KMS-11 (cell line): ENCODE data around the gene MDH1.

Experiments used
- H2AFZ ChIP-seq: fragments of 200-600 bp; sonication (generic); 2 replicates; pipeline ENCODE4 v1.6.1; 2016; ENCODE audit warnings: antibody characterized with exemption, mixed run types, low read depth
- H3K27ac ChIP-seq: fragments of 200-600 bp; sonication (generic); 2 replicates; pipeline ENCODE4 v1.6.1; 2016; ENCODE audit warnings: mild to moderate bottlenecking, mixed run types
- H3K27me3 ChIP-seq: fragments of 200-600 bp; sonication (generic); 2 replicates; pipeline ENCODE4 v1.6.1; 2017; ENCODE audit warnings: mild to moderate bottlenecking, low read depth, mixed run types, moderate library complexity; ENCODE audit not compliant: insufficient read depth
- H3K36me3 ChIP-seq: fragments of 200-600 bp; sonication (generic); 2 replicates; pipeline ENCODE4 v1.6.1; 2017; ENCODE audit warnings: mild to moderate bottlenecking, mixed run types; ENCODE audit not compliant: insufficient read depth
- H3K4me1 ChIP-seq: fragments of 200-600 bp; sonication (generic); 2 replicates; pipeline ENCODE4 v1.6.1; 2016; ENCODE audit warnings: mild to moderate bottlenecking, low read depth, mixed run types; ENCODE audit not compliant: poor library complexity, severe bottlenecking
- H3K4me2 ChIP-seq: fragments of 200-600 bp; sonication (generic); 2 replicates; pipeline ENCODE4 v1.7.0; 2016; ENCODE audit warnings: mild to moderate bottlenecking, mixed run types
- H3K4me3 ChIP-seq: fragments of 200-600 bp; sonication (generic); IDR thresholded peaks from 2 replicates; pipeline ENCODE4 v1.6.1; 2017; ENCODE audit warnings: low read depth, low read length, mixed read lengths; ENCODE audit not compliant: insufficient read depth
- H3K79me2 ChIP-seq: fragments of 200-600 bp; sonication (generic); 2 replicates; pipeline ENCODE4 v1.6.1; 2016; ENCODE audit warnings: low read depth, mixed run types; ENCODE audit not compliant: insufficient read depth
- H3K9ac ChIP-seq: fragments of 200-600 bp; sonication (generic); 2 replicates; pipeline ENCODE4 v1.6.1; 2016; ENCODE audit warnings: mild to moderate bottlenecking, mixed run types
- H4K20me1 ChIP-seq: fragments of 200-600 bp; sonication (generic); 2 replicates; pipeline ENCODE4 v1.6.1; 2016; ENCODE audit warnings: mild to moderate bottlenecking, mixed run types; ENCODE audit not compliant: insufficient read depth
- TF ChIP-seq, protein P1 (sequence below): fragments of 200-600 bp; sonication (generic); conservative IDR thresholded peaks from 2 replicates; pipeline ENCODE4 v1.6.1; 2017; ENCODE audit warnings: low read depth, mild to moderate bottlenecking, antibody characterized with exemption, low read length, moderate library complexity, mixed read lengths

Gene MDH1

DNA sequence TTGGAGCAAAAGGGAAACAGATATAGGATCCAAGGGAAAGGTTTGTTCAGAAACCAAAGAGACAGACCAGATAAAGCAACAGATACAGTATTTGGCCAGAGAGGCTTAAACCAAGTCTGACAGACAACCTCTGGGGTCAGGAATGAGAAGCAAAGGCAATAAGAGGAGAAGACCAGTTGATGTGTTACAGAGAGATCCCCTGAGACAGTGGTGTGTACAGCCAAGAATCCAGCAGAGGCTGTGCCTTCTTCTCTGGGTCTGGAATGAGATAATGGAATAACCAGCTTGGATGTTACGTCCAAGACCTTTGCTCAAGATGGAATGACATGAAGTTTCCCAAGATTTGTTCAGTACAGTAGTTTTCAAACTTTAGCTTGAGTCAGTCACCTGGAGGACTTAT, 61.1 kb downstream of the MDH1 start:
- Histone ChIP-seq H3K27me3 (no peaks in the 10 kb centered on the region), H4K20me1 (no peaks in the 10 kb centered on the region), H3K27ac (no peak overlapping the region), H3K4me2 (no peak overlapping the region), H3K4me1 (no peaks in the 10 kb centered on the region), H3K9ac (no peak overlapping the region), H3K36me3 (no peaks in the 10 kb centered on the region), H3K4me3 (no peak overlapping the region), H3K79me2 (no peaks in the 10 kb centered on the region), H2AFZ (no peak overlapping the region)
- TF ChIP-seq, protein P1, sequence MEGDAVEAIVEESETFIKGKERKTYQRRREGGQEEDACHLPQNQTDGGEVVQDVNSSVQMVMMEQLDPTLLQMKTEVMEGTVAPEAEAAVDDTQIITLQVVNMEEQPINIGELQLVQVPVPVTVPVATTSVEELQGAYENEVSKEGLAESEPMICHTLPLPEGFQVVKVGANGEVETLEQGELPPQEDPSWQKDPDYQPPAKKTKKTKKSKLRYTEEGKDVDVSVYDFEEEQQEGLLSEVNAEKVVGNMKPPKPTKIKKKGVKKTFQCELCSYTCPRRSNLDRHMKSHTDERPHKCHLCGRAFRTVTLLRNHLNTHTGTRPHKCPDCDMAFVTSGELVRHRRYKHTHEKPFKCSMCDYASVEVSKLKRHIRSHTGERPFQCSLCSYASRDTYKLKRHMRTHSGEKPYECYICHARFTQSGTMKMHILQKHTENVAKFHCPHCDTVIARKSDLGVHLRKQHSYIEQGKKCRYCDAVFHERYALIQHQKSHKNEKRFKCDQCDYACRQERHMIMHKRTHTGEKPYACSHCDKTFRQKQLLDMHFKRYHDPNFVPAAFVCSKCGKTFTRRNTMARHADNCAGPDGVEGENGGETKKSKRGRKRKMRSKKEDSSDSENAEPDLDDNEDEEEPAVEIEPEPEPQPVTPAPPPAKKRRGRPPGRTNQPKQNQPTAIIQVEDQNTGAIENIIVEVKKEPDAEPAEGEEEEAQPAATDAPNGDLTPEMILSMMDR = no peak

DNA sequence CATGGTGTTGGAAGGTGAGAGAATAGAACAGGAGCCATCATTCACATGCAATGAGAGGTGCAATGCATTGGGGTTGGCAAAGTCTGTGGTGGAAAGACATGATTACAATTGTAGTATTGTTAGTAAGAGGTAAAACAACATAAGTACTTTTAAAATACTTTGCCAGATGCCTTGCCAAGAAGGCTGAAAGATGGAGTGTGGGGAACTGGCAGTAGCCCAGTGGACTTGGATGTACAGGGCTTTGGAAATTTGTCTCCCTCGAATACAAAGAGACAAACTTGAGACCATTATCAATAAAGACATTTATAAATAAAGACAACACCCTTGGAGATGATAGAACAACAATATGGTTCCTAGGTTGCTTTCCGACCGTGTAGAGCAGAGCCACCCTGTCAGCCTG, 62.0 kb downstream of the MDH1 start:
- Histone ChIP-seq H3K27me3 (no peaks in the 10 kb centered on the region), H3K9ac (no peak overlapping the region), H3K27ac (no peak overlapping the region), H3K36me3 (no peaks in the 10 kb centered on the region), H4K20me1 (no peaks in the 10 kb centered on the region), H3K4me3 (no peak overlapping the region), H3K4me2 (no peak overlapping the region), H3K79me2 (no peaks in the 10 kb centered on the region), H2AFZ (no peak overlapping the region), H3K4me1 (no peaks in the 10 kb centered on the region)
- TF ChIP-seq, protein P1 = no peak

DNA sequence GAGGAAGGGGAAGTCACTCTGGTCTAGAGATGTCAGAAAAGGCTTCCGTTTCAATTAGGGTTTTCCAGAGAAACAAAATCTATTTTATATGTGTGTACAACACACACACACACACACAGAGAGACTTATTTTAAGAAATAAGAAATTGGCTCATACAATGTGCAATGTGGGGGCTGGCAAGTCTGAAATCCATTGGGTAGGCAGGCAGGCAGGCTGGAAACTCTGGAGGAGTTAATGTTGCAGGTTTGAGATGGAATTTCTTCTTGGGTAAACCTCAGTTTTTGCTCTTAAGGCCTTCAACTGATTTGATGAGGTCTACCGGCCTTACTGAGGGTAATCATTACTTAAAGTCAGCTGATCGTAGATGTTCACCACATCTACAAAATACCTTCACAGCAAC, 62.6 kb downstream of the MDH1 start:
- TF ChIP-seq, protein P1 = no peak
- Histone ChIP-seq H2AFZ (no peak overlapping the region), H3K36me3 (no peaks in the 10 kb centered on the region), H3K27me3 (no peaks in the 10 kb centered on the region), H3K4me3 (no peak overlapping the region), H3K4me1 (no peaks in the 10 kb centered on the region), H3K9ac (no peak overlapping the region), H3K79me2 (no peaks in the 10 kb centered on the region), H3K4me2 (no peak overlapping the region), H4K20me1 (no peaks in the 10 kb centered on the region), H3K27ac (no peak overlapping the region)

DNA sequence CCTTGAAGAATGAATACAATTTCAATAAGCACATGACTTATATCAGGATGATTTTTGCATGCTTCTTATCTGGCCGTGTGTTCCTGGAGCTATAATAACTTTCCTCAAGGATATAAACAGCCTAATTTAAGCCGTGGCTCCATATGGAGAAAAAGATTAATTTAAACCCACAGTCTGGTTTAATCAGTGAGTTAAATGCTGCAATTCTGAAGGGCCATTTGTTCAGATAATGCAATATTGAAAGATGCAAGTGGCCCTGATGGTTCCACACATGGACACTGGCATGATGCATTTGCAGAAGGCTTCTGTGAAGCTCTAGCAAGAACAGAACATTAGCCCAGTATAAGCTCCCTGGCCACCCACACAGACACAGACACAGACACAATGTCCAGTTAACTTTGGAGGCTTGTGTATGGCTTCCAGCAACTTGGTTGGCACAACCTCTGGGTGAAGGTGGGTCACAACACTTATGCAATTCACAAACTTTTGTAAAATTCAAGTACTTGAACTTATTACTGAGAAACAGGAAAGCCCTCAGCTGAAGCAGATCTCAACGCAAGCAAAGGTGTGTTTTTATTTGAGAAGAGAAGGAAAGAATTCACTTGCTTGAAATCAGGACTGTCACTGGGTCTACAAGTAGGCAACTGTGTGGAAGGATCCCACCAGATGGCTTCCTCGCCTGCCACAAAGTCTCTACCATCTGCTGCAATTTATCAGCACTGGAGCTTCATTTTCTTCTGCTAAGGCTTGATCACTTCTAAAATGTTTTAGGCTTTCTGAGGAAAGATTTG, 63.3 kb downstream of the MDH1 start:
- Histone ChIP-seq H2AFZ (no peak overlapping the region), H3K4me3 (no peak overlapping the region), H3K36me3 (no peaks in the 10 kb centered on the region), H3K4me1 (no peaks in the 10 kb centered on the region), H3K27ac (no peak overlapping the region), H3K27me3 (no peaks in the 10 kb centered on the region), H4K20me1 (no peaks in the 10 kb centered on the region), H3K9ac (no peak overlapping the region), H3K79me2 (no peaks in the 10 kb centered on the region), H3K4me2 (no peak overlapping the region)
- TF ChIP-seq, protein P1 = no peak
